ENCODE results near the gene DZIP1L.
A peak's percentile ranks its signal among the peaks of the same experiment; 100 is the strongest.

Gene DZIP1L

DNA sequence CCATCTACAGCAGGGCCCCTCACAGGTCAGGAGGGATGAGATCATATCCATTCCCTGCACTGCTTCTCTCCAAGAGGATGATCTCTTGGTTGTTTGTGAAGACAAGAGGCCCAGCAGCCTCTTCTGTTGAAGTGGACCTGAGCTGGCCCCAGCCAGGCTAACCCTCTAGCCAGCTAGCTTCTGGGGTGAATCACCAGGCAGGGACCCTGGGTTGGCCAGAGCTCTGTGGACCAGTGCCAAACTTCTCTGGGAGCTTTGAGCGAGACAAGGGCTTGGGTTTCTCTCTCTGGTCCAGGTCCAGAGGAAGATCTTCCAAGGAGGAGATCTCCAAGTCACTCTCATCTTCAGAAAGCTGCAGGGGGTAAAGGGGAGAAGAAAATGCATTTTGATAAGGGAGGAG lies 52.8 kb downstream of the DZIP1L start:
- TF ChIP-seq, protein P1, sequence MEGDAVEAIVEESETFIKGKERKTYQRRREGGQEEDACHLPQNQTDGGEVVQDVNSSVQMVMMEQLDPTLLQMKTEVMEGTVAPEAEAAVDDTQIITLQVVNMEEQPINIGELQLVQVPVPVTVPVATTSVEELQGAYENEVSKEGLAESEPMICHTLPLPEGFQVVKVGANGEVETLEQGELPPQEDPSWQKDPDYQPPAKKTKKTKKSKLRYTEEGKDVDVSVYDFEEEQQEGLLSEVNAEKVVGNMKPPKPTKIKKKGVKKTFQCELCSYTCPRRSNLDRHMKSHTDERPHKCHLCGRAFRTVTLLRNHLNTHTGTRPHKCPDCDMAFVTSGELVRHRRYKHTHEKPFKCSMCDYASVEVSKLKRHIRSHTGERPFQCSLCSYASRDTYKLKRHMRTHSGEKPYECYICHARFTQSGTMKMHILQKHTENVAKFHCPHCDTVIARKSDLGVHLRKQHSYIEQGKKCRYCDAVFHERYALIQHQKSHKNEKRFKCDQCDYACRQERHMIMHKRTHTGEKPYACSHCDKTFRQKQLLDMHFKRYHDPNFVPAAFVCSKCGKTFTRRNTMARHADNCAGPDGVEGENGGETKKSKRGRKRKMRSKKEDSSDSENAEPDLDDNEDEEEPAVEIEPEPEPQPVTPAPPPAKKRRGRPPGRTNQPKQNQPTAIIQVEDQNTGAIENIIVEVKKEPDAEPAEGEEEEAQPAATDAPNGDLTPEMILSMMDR (IDR thresholded peaks at IDR 0.05; ENCODE audit: low read length, missing control alignments), result no peak
- peak; percentile 61 for DNase-seq (ENCODE audit: low read depth)

DNA sequence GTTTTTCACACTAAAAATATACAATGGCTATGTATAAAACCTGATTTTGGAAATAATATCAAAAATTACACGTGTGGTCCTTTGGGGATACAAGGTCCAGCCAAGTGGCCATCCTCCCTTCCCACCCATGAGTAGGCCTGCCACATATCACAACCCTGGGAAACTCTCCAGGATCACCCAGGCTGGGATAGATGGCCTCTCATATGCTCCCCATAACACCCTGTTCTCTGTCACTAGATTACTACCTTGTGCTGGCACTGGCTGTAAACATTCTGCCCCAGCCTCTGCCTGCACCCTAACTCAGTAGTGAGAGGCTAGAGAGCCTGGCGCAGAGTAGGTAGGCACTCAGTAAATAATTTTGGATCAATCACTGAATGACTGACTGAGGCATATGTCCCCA lies 53.4 kb downstream of the DZIP1L start:
- DNase-seq (ENCODE audit: low read depth), result no peak
- TF ChIP-seq, protein P1 (IDR thresholded peaks at IDR 0.05; ENCODE audit: low read length, missing control alignments), result no peak
- H3K4me3 ChIP-seq (replicated peaks; ENCODE audit: low read depth, low read length), result no peak overlapping the region

More for the DNA sequence above, 52.8 kb downstream of the DZIP1L start:
- H3K4me3 ChIP-seq (replicated peaks; ENCODE audit: low read depth, low read length), result no peak overlapping the region

DNA sequence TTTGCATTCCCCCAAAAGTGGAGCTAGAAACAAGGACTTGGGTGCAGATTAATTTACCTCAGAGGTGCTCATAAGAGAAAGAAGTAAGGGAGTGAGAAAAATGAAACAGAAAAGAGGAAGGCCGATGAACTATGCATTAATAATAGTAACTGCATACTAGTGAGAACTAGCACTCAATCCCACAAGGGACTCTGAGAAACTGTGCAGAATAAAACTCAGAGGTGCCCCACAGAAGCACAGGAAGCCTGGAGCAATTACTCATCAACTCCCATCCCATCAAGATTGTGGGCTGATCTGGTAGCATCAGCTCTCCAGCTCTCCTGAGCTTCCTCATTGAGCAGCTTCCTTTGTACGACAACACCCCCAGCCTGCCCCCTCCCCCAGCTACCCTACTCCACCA lies 54.6 kb downstream of the DZIP1L start:
- no peak for DNase-seq (ENCODE audit: low read depth)
- H3K4me3 ChIP-seq (replicated peaks; ENCODE audit: low read depth, low read length), result no peak overlapping the region
- TF ChIP-seq, protein P1 (IDR thresholded peaks at IDR 0.05; ENCODE audit: low read length, missing control alignments), result no peak

GRCh38 chr3:138059261-138059660 lies 56.1 kb downstream of the DZIP1L start:
- TF ChIP-seq, protein P1 (IDR thresholded peaks at IDR 0.05; ENCODE audit: low read length, missing control alignments), result no peak
- DNase-seq (ENCODE audit: low read depth), result peak; percentile 8
- H3K4me3 ChIP-seq (replicated peaks; ENCODE audit: low read depth, low read length), result no peak overlapping the region

DNA sequence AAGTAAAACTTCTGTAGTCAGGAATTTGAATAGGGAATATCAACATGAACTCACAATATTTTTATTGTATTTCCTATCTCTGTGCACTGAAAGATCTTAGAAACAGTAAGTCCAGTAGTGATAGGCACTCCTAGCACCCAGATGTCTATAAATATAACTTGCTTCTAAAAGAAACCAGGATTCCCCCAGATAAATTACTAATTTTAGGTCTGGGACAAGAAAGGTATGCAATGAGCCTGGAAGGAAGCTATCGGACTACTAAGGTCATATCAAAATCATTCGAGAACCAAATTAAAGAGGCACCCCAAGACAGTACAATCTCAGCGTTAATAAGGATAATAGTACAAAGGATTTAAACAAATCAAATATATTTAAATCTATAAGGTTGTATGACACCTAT lies 58.0 kb downstream of the DZIP1L start:
- H3K4me3 ChIP-seq (replicated peaks; ENCODE audit: low read depth, low read length), result no peak overlapping the region
- TF ChIP-seq, protein P1 (IDR thresholded peaks at IDR 0.05; ENCODE audit: low read length, missing control alignments), result no peak
- DNase-seq (ENCODE audit: low read depth), result no peak

DNA sequence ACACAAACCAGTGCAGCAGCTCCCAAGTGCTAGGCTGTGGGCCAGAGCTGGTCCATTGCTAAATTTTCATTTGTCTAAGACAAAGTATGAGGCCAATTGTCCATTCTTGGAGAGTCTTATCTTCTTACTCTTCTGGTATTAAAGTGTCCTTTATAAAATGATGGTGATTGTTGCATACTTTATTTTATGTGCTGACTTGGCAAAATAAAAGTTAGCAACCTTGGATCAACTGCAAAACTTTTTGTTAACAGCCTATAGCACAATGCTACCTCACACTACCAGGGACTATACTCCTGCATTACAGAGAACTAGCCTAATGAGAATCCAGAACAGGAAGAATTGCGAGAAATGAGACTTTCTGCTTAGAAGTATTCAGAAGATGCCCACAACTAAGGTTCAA lies 61.4 kb downstream of the DZIP1L start:
- H3K4me3 ChIP-seq (replicated peaks; ENCODE audit: low read depth, low read length), result no peak overlapping the region
- TF ChIP-seq, protein P1 (IDR thresholded peaks at IDR 0.05; ENCODE audit: low read length, missing control alignments), result no peak
- DNase-seq (ENCODE audit: low read depth), result no peak

GRCh38 chr3:138051947-138052802 lies 63.2 kb downstream of the DZIP1L start:
- DNase-seq (ENCODE audit: low read depth), result peak; percentile 68
- TF ChIP-seq, protein P1 (IDR thresholded peaks at IDR 0.05; ENCODE audit: low read length, missing control alignments), result peak; percentile 81
- no peak overlapping the region for H3K4me3 ChIP-seq (replicated peaks; ENCODE audit: low read depth, low read length)

Data from fibroblast of pulmonary artery (primary cell).